Neural cell (in vitro differentiated cells): ENCODE data around the gene DEUP1.

Source experiments
- CTCF ChIP-seq: fragments of 450-650 bp; IDR thresholded peaks from 2 replicates; pipeline ENCODE4 v1.5.1; 2014; ENCODE audit warnings: antibody characterized with exemption, mild to moderate bottlenecking, moderate library complexity; ENCODE audit not compliant: poor library complexity, severe bottlenecking
- EP300 ChIP-seq: fragments of 450-650 bp; conservative IDR thresholded peaks from 2 replicates; pipeline ENCODE4 v1.6.1; 2014; ENCODE audit warnings: antibody characterized with exemption, mild to moderate bottlenecking, moderate library complexity; ENCODE audit not compliant: poor library complexity, severe bottlenecking
- EZH2 ChIP-seq: fragments of 200-600, 300-800 bp; shearing (Covaris generic), sonication (generic); IDR thresholded peaks from 2 replicates; pipeline ENCODE4 v1.6.1; 2014; ENCODE audit warnings: antibody characterized with exemption, low read length, borderline replicate concordance, mild to moderate bottlenecking; ENCODE audit not compliant: insufficient read depth, poor library complexity, severe bottlenecking

DNA sequence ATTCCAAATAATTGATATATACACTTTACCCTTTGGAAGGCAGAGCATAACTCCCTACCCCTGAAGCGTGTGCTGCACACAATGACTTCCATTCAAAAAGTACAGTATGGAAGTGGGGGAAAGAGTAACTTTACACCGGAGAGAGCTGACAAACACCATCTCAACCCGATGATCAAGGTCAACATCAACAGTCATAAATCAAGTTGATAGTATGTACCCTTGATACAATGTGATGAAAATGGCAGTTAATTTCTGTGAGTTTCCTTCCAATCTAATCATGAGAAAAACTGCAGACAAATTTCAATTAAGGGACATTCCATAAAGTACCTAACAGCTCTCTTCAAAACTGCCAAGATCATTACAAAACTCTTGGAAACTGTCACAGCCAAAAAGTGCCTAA, 6.0 kb upstream of the DEUP1 start:
- TF ChIP-seq CTCF (no peak), EZH2 (no peak), EP300 (no peak)
